OCI-LY7 (cell line): Measurements from ENCODE around the gene CLEC2L. TPM values are rescaled to one million over a fixed set of nuclear protein-coding genes. Genes with fewer than 3 reads are reported as not detected.

Source experiments
- BruUV-seq: library from RNA; stranded (reverse); fragments of 400-500 nt; replicated peaks from 2 replicates; lab custom pipeline; 2021; lab: Mats Ljungman, UMichigan
- CTCF ChIA-PET: fragments of 300-600 bp; sonication (Branson Sonifier 250); formaldehyde crosslinking; loops from one replicate; lab custom pipeline; 2022; ENCODE audit warnings: antibody characterized with exemption; ENCODE audit not compliant: unreplicated experiment; lab: Charles Lee
- POLR2A ChIA-PET: fragments of 300-600 bp; sonication (Branson Sonifier 250); formaldehyde crosslinking; loops from one replicate; lab custom pipeline; 2022; ENCODE audit warnings: antibody characterized with exemption; lab: Charles Lee
- DNase-seq: peaks from one replicate; pipeline ENCODE4 v3.0.0-alpha.2; 2015; ENCODE audit warnings: low spot score
- H2AFZ ChIP-seq: fragments of 200-600 bp; sonication (generic), shearing (Covaris generic); 2 replicates; pipeline ENCODE4 v1.6.1; 2014; ENCODE audit warnings: mild to moderate bottlenecking, antibody characterized with exemption, low read length, moderate library complexity
- H3K27ac ChIP-seq: fragments of 200-600 bp; sonication (generic); 2 replicates; pipeline ENCODE4 v1.5.1; 2014; ENCODE audit warnings: mixed run types, low read depth, mild to moderate bottlenecking, moderate library complexity, low read length, inconsistent platforms; ENCODE audit not compliant: poor library complexity, severe bottlenecking
- H3K36me3 ChIP-seq: fragments of 200-600 bp; sonication (generic); 2 replicates; pipeline ENCODE4 v1.6.1; 2014; ENCODE audit warnings: mild to moderate bottlenecking, antibody characterized with exemption, low read length, moderate library complexity, mixed read lengths; ENCODE audit not compliant: insufficient read depth
- H3K4me1 ChIP-seq: fragments of 200-600 bp; sonication (generic); 2 replicates; pipeline ENCODE4 v1.5.1; 2014; ENCODE audit warnings: mild to moderate bottlenecking, low read length; ENCODE audit not compliant: insufficient read depth, poor library complexity, severe bottlenecking
- H3K4me2 ChIP-seq: fragments of 200-600 bp; sonication (generic); 2 replicates; pipeline ENCODE4 v1.6.1; 2014; ENCODE audit warnings: mild to moderate bottlenecking, low read length
- H3K4me3 ChIP-seq: fragments of 200-600 bp; sonication (generic); 2 replicates; pipeline ENCODE4 v1.5.1; 2014; ENCODE audit warnings: mild to moderate bottlenecking, low read depth, low read length; ENCODE audit not compliant: poor library complexity, severe bottlenecking
- H3K79me2 ChIP-seq: fragments of 200-600 bp; sonication (generic); 2 replicates; pipeline ENCODE4 v1.6.1; 2016; ENCODE audit warnings: low read depth, mild to moderate bottlenecking, low read length, moderate library complexity, mixed read lengths; ENCODE audit not compliant: insufficient read depth
- H3K9me2 ChIP-seq: fragments of 200-600 bp; sonication (generic); 2 replicates; pipeline ENCODE4 v1.6.1; 2016; ENCODE audit warnings: mild to moderate bottlenecking, low read length, mixed read lengths; ENCODE audit not compliant: insufficient read depth
- H3K9me3 ChIP-seq: fragments of 200-600 bp; sonication (generic); 2 replicates; pipeline ENCODE4 v1.6.1; 2014; ENCODE audit warnings: mild to moderate bottlenecking, mixed run types, low read length, mixed read lengths
- H4K20me1 ChIP-seq: fragments of 200-600 bp; sonication (generic); 2 replicates; pipeline ENCODE4 v1.6.1; 2014; ENCODE audit warnings: mild to moderate bottlenecking, antibody characterized with exemption, low read length, moderate library complexity, mixed read lengths; ENCODE audit not compliant: insufficient read depth
- CTCF ChIP-seq: fragments of 200-600 bp; sonication (generic); conservative IDR thresholded peaks from 2 replicates; pipeline ENCODE4 v1.5.1; 2014; ENCODE audit warnings: mild to moderate bottlenecking, antibody characterized with exemption, low read length, moderate library complexity, mixed read lengths
- EZH2phosphoT487 ChIP-seq: fragments of 200-600 bp; sonication (generic); IDR thresholded peaks from 2 replicates; pipeline ENCODE4 v1.6.1; 2018; ENCODE audit warnings: low read depth, borderline replicate concordance, mild to moderate bottlenecking, mixed run types, antibody characterized with exemption, low read length, moderate library complexity, mixed read lengths
- intact Hi-C: fragments of 100-400 bp; cut with micrococcal nuclease; formaldehyde crosslinking; loops from one replicate; pipeline ENCODE4 v1.10.0; 2022; ENCODE audit not compliant: unreplicated experiment
- total RNA-seq, 2 experiments: library from RNA; depleted of rRNA in 1 of 2; stranded (reverse); fragments of >200 nt in 1 of 2; shearing (Covaris generic) in 1 of 2; gene quantifications; 2 replicates each; pipeline ENCODE4 v1.2.3, GENCODE V29; 2014 to 2022

CLEC2L gene
- total RNA-seq, 2 experiments from 2014 or later: not detected

- H3K4me3 ChIP-seq: no peak overlapping the region
- ChIA-PET POLR2A (no interaction called here), CTCF (no interaction called here)
- no peak overlapping the region for H3K27ac ChIP-seq
- H3K9me2 ChIP-seq: no peaks in the 10 kb centered on the region
- no peak for DNase-seq
- no peak overlapping the region for H3K4me2 ChIP-seq
- intact Hi-C loops: no loop called here
- H3K4me1 ChIP-seq: no peaks in the 10 kb centered on the region
- H4K20me1 ChIP-seq: no peaks in the 10 kb centered on the region
- H3K36me3 ChIP-seq: no peaks in the 10 kb centered on the region
- no peak overlapping the region for H2AFZ ChIP-seq
- no TSS peak for BruUV-seq
- H3K9me3 ChIP-seq: no peaks in the 10 kb centered on the region
- TF ChIP-seq EZH2phosphoT487: no peak
- no peak for TF ChIP-seq CTCF
- no peaks in the 10 kb centered on the region for H3K79me2 ChIP-seq
These were observed 62.8 kb downstream of the CLEC2L start for GRCh38 chr7:139586286-139586685.

- Histone ChIP-seq H3K27ac (no peak overlapping the region), H2AFZ (no peak overlapping the region), H3K4me2 (no peak overlapping the region), H3K4me3 (no peak overlapping the region), H4K20me1 (no peaks in the 10 kb centered on the region), H3K79me2 (no peaks in the 10 kb centered on the region), H3K4me1 (no peaks in the 10 kb centered on the region), H3K36me3 (no peaks in the 10 kb centered on the region), H3K9me2 (no peaks in the 10 kb centered on the region), H3K9me3 (no peaks in the 10 kb centered on the region)
- ChIA-PET CTCF (no interaction called here), POLR2A (interaction anchor here (0.7 kb wide), 2 partner anchors 682 to 948 kb away, joined by 3 to 4 read pairs; no protein-coding TSS in a partner anchor)
- TF ChIP-seq EZH2phosphoT487: no peak
- no peak for TF ChIP-seq CTCF
- intact Hi-C loops: no loop called here
- no peak for DNase-seq
- BruUV-seq: no TSS peak
These were observed 64.0 kb downstream of the CLEC2L start for GRCh38 chr7:139587535-139587934.

GRCh38 chr7:139588632-139589031 is 65.1 kb downstream of the CLEC2L start:
- intact Hi-C loops: no loop called here
- TF ChIP-seq CTCF: no peak
- no peak for TF ChIP-seq EZH2phosphoT487

More at GRCh38 chr7:139588632-139589031, 65.1 kb downstream of the CLEC2L start:
- no peaks in the 10 kb centered on the region for H3K79me2 ChIP-seq
- no peak overlapping the region for H2AFZ ChIP-seq
- no peaks in the 10 kb centered on the region for H3K9me3 ChIP-seq
- no TSS peak for BruUV-seq
- DNase-seq: no peak
- CTCF ChIA-PET: no interaction called here
- H3K4me2 ChIP-seq: no peak overlapping the region
- no peaks in the 10 kb centered on the region for H3K36me3 ChIP-seq
- no peaks in the 10 kb centered on the region for H3K4me1 ChIP-seq
- POLR2A ChIA-PET: interaction anchor here (0.5 to 1.3 kb wide), 5 partner anchors 8 to 659 kb away, joined by 3 to 4 read pairs (median 3); no protein-coding TSS in a partner anchor
- no peak overlapping the region for H3K27ac ChIP-seq
- no peaks in the 10 kb centered on the region for H3K9me2 ChIP-seq
- no peaks in the 10 kb centered on the region for H4K20me1 ChIP-seq
- no peak overlapping the region for H3K4me3 ChIP-seq
